Left lung (tissue), 10 donors: ENCODE results near the gene PANX3. TPM values are rescaled to one million over a fixed set of nuclear protein-coding genes. Genes with fewer than 3 reads are reported as not detected.
A peak's percentile ranks its signal among the peaks of the same experiment; 100 is the strongest.

Experiments used
- ATAC-seq: fragments of 200-7000 bp; cut with Tn5 transposase; one replicate; pipeline ENCODE4 v1.9.1; 2020; ENCODE audit warnings: moderate library complexity
- DNase-seq, 4 donors: peaks; one replicate each; pipeline ENCODE4 v3.0.0-alpha.2; 2013 to 2020
- H3K27ac ChIP-seq, 2 donors: fragments of 200-600 bp; sonication (generic) in 1 of 2; one replicate each; pipeline versions ENCODE4 v1.5.0 to v1.8.0; 2020 to 2021
- H3K27me3 ChIP-seq, 2 donors: fragments of 200-600 bp; sonication (generic) in 1 of 2; one replicate each; pipeline versions ENCODE4 v1.5.0 to v1.8.0; 2020 to 2021
- H3K36me3 ChIP-seq, 2 donors: fragments of 200-600 bp; sonication (generic) in 1 of 2; one replicate each; pipeline versions ENCODE4 v1.5.0 to v1.8.0; 2020 to 2021
- H3K4me1 ChIP-seq, 2 donors: fragments of 200-600 bp; one replicate each; pipeline ENCODE4 v1.8.0; 2021
- H3K4me3 ChIP-seq, 2 donors: fragments of 200-600 bp; sonication (generic) in 1 of 2; one replicate each; pipeline versions ENCODE4 v1.5.0 to v1.8.0; 2020 to 2021; ENCODE audit warnings: mild to moderate bottlenecking in 1 of 2
- H3K9me3 ChIP-seq, 2 donors: fragments of 200-600 bp; sonication (generic) in 1 of 2; one replicate each; pipeline versions ENCODE4 v1.5.0 to v1.8.0; 2020 to 2021
- CTCF ChIP-seq, 2 donors: fragments of 200-600 bp; sonication (generic) in 1 of 2; IDR thresholded peaks; one replicate each; pipeline versions ENCODE4 v1.5.0 to v1.8.0; 2021; ENCODE audit warnings: antibody characterized with exemption in 2 of 2
- intact Hi-C, 2 donors: fragments of 100-400 bp; cut with DNase I; formaldehyde crosslinking; loops; one replicate each; pipeline versions ENCODE4 v1.11.2 to v1.14.2; 2022
- polyA plus RNA-seq, 6 donors: library from polyadenylated mRNA; unstranded; fragments of 120-200 nt; gene quantifications; one replicate each; pipeline ENCODE4 v1.2.1, GENCODE V29; 2013; ENCODE audit not compliant: insufficient read length in 6 of 6
- total RNA-seq, 2 donors: library from RNA; stranded (reverse); fragmentation: NEBNext Ultra II Directional; extraction: Animal tissue kit (Norgen Biotek cat#: 25700); gene quantifications; one replicate each; pipeline ENCODE4 v1.2.1, GENCODE V29; 2021
- donor health status: DM: no; HTN: yes; CAD: no.
- donor health status: DM: no; HTN: no; CAD: no.

The PANX3 gene
- total and polyA plus RNA-seq, 8 donors, result not detected

GRCh38 chr11:124625504-124626168 lies 14.4 kb downstream of the PANX3 start:
- TF ChIP-seq CTCF (IDR thresholded peaks at IDR 0.05), result no peak
- H3K4me1 ChIP-seq, result peaks cover 10 to 32% of the 10 kb centered on the region in 2 donors
- no peaks in the 10 kb centered on the region for H3K9me3 ChIP-seq
- ATAC-seq (no peak), DNase-seq (no peak)
- H3K27me3 ChIP-seq, result no peaks in the 10 kb centered on the region
- H3K36me3 ChIP-seq, result peaks cover 0 to 52% of the 10 kb centered on the region in 2 donors
- H3K4me3 ChIP-seq, result no peak overlapping the region
- no peak overlapping the region for H3K27ac ChIP-seq
- intact Hi-C loops, result no loop called here

- DNase-seq, result no peak
- Histone ChIP-seq H3K36me3 (peaks cover 0 to 71% of the 10 kb centered on the region in 2 donors), H3K9me3 (no peaks in the 10 kb centered on the region), H3K27me3 (no peaks in the 10 kb centered on the region), H3K4me1 (peaks cover 10 to 26% of the 10 kb centered on the region in 2 donors), H3K4me3 (no peak overlapping the region), H3K27ac (no peak overlapping the region)
- intact Hi-C loops, result no loop called here
- ATAC-seq, result no peak
- TF ChIP-seq CTCF (IDR thresholded peaks at IDR 0.05), result no peak
Observed at GRCh38 chr11:124627546-124627945, 16.3 kb downstream of the PANX3 start.

GRCh38 chr11:124629961-124630360 lies 18.7 kb downstream of the PANX3 start:
- H3K36me3 ChIP-seq, result peaks cover 0 to 92% of the 10 kb centered on the region in 2 donors
- TF ChIP-seq CTCF (IDR thresholded peaks at IDR 0.05), result no peak
- no peak for ATAC-seq

GRCh38 chr11:124633355-124633754 lies 22.1 kb downstream of the PANX3 start:
- ATAC-seq (peak; percentile 29), DNase-seq (no peak)
- intact Hi-C loops, result no loop called here
- Histone ChIP-seq H3K4me1 (no peaks in the 10 kb centered on the region), H3K9me3 (no peaks in the 10 kb centered on the region), H3K27me3 (no peaks in the 10 kb centered on the region), H3K4me3 (no peak overlapping the region), H3K36me3 (peaks cover 0 to 99% of the 10 kb centered on the region in 2 donors), H3K27ac (no peak overlapping the region)
- no peak for TF ChIP-seq CTCF (IDR thresholded peaks at IDR 0.05)

More at GRCh38 chr11:124629961-124630360, 18.7 kb downstream of the PANX3 start:
- Histone ChIP-seq H3K27me3 (no peaks in the 10 kb centered on the region), H3K4me3 (no peak overlapping the region), H3K27ac (no peak overlapping the region), H3K9me3 (no peaks in the 10 kb centered on the region), H3K4me1 (peaks cover 0 to 10% of the 10 kb centered on the region in 2 donors)
- DNase-seq, result no peak
- intact Hi-C loops, result no loop called here

GRCh38 chr11:124635932-124636331 lies 24.7 kb downstream of the PANX3 start:
- intact Hi-C loops, result no loop called here
- DNase-seq (no peak), ATAC-seq (no peak)
- H3K4me1 ChIP-seq, result no peaks in the 10 kb centered on the region
- H3K4me3 ChIP-seq, result no peak overlapping the region
- no peak overlapping the region for H3K27ac ChIP-seq
- no peaks in the 10 kb centered on the region for H3K27me3 ChIP-seq
- H3K9me3 ChIP-seq, result no peaks in the 10 kb centered on the region
- H3K36me3 ChIP-seq, result peaks cover 0 to 89% of the 10 kb centered on the region in 2 donors
- no peak for TF ChIP-seq CTCF (IDR thresholded peaks at IDR 0.05)
